Head of caudate nucleus (tissue), 42 donors: ENCODE data around the gene FAM163B.
"Not testable (repeated sequence)": the region's sequence is repeated elsewhere in the genome, so short reads cannot be mapped to it uniquely, and the experiment has no call there.

ENCODE experiments used
- DNase-seq, 42 donors: peaks; one replicate each; pipeline versions ENCODE4 v3.0.0 to v3.0.0-alpha.2; 2020 to 2021; ENCODE audit warnings: mixed read lengths in 7 of 42
- intact Hi-C: fragments of 100-400 bp; cut with DNase I; formaldehyde crosslinking; loops from one replicate; pipeline ENCODE4 v1.15.0; 2022

The FAM163B gene

GRCh38 chr9:133640580-133641395, 31.6 kb upstream of the FAM163B start:
- DNase-seq = no peak
- intact Hi-C loops = no loop called here

- DNase-seq = no peak
- intact Hi-C loops = no loop called here
Observed at GRCh38 chr9:133640160-133640559, 31.0 kb upstream of the FAM163B start.

DNA sequence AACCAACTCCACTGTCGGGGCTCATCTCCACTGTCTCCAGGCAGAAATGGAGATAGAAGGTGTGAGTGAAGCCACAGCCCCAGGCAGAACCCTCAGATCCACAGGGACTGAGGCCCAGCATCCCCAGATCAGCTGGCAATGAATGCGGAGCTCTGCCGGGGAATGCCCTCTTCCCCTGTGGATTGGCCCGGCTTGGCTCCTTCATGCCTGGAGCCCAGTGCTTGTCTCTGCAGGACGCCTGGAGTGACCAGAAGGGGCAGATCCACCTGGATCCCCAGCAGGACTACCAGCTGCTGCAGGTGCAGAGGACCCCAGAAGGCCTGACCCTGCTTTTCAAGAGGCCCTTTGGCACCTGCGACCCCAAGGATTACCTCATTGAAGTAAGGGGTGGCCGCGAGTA, 30.4 kb upstream of the FAM163B start:
- intact Hi-C loops = no loop called here
- no peak for DNase-seq

DNA sequence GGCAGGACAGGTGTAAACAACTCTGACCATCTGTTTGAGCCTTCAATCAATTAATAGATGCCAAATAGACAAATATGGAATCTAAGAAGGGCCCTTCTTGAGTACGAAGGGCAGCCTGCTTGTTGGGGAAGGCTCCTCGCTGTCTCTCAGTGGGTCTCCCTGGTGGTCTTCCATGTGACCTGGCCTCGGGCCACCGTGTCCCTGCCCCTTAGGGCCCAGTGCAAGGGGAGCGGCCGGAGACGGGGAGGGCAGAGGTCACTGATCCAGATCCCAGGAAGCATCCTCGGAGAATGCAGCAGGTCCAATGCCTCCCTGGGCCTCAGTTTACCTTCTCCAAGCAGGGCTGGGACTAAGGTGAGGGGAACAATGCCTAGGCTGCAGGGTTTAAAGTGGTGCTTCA, 29.5 kb upstream of the FAM163B start:
- DNase-seq = no peak
- intact Hi-C loops = no loop called here

GRCh38 chr9:133638076-133638475, 28.9 kb upstream of the FAM163B start:
- DNase-seq = no peak
- intact Hi-C loops = no loop called here

- intact Hi-C loops = no loop called here
- DNase-seq = no peak
Observed at GRCh38 chr9:133637451-133638055, 28.4 kb upstream of the FAM163B start.

DNA sequence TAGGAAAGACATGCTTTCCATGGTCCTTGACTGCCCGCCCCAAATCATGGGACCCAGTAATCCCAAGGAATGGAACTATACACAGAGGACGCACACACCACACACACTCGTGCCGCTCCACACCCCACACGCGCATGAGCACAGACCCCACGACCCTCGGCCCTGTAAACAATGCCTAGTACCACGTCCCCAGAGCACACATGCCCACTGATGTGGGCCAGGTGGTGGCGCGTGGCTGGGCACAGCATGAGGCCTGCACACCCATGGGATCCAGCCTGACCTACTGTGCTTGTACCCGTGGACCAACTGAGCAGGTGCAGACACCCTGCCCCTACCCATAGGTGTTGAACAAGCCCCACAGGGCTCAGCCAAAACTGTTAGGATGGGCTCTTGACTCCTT, 27.7 kb upstream of the FAM163B start:
- no peak for DNase-seq
- intact Hi-C loops = no loop called here

DNA sequence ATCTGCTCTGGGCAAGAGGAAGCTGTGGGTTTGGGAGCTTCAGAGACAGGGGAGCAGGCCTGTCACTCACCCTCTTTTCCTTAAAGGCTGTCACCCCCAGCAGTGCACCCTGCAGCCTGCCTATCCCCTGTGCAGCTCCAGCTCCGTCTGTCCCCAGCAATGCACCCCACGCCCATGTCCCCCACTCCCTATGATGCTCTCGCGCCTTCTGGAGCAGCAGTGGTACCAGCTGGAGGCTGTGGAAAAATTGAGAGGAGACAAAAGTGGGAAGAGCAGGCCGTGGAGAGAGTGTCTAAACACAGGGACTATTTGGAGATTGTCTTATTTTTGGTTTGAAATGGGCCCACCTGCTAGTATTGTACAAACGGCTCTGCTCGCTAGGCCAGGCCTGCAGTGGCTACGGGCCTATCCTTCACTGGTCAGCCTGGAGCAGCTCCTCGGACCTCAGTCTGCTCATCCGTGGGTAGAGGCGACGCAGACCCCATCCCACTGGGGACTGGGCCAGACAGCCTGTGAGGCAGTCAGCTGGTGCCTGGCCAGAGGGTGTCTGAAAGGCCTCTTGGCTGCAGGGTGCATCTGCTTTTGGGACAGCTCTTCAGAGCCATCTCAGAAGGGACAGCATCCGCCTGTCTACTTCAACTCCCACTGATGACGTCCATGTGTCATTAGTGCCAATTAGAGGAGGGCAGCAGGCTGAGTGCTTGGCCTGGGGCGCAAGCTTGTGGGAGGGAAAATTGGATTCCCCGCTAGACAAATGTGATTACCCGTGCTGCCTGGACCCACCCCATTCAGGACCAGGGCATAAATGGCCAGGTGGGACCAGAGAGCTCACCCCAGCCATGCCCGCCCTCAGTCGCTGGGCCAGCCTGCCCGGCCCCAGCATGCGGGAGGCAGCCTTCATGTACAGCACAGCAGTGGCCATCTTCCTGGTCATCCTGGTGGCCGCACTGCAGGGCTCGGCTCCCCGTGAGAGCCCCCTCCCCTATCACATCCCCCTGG, 26.6 kb upstream of the FAM163B start, which contains the start of gene DBH:
TSS of gene DBH (plus strand) at position 831 of the 999 bp plus-strand sequence. CDS start at position 840, 9 bp downstream.
- intact Hi-C loops = no loop called here
- DNase-seq = no peak

DNA sequence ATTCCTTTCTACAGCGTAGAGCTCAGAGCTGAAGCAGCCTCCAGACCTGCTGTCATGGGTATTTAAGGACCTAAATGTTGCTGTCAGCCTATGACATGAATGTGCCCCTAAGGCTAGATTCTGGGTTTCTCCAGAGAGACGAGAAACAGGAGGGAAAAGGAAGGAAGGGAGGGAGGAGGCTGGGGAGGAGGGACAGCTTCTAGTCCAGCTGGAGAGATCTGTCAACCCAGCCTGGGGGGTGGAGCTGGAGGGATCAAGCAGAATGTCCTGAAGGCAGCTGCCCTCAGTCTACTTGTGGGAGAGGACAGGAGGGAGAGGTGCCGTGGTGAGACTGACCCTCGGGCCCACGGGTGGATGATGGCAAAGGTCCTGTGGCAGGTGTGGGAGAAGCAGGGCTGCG, 25.9 kb upstream of the FAM163B start:
- intact Hi-C loops = no loop called here
- DNase-seq = no peak

- no peak for DNase-seq
- intact Hi-C loops = no loop called here
Observed at GRCh38 chr9:133634081-133634691, 25.0 kb upstream of the FAM163B start.

DNA sequence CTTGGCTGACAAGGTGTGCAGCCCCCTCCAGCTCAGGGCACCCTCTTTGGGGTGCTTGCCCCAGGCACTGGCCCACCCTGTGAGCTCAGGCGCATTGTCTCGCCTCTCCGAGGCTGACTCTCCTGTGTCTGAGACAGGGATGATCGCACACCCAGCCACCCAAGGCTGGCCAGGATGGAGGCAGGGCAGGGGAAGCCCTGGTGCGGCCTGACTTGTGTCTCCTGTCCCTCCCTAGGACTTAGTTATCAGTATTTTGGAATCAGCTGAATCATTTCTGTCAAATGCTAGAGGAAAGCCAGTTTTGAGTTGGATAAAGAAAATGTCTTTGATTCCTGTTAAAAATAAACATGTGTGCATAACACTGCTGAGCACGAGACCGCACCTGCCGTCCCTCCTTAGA, 24.5 kb upstream of the FAM163B start:
- no peak for DNase-seq
- intact Hi-C loops = no loop called here

DNA sequence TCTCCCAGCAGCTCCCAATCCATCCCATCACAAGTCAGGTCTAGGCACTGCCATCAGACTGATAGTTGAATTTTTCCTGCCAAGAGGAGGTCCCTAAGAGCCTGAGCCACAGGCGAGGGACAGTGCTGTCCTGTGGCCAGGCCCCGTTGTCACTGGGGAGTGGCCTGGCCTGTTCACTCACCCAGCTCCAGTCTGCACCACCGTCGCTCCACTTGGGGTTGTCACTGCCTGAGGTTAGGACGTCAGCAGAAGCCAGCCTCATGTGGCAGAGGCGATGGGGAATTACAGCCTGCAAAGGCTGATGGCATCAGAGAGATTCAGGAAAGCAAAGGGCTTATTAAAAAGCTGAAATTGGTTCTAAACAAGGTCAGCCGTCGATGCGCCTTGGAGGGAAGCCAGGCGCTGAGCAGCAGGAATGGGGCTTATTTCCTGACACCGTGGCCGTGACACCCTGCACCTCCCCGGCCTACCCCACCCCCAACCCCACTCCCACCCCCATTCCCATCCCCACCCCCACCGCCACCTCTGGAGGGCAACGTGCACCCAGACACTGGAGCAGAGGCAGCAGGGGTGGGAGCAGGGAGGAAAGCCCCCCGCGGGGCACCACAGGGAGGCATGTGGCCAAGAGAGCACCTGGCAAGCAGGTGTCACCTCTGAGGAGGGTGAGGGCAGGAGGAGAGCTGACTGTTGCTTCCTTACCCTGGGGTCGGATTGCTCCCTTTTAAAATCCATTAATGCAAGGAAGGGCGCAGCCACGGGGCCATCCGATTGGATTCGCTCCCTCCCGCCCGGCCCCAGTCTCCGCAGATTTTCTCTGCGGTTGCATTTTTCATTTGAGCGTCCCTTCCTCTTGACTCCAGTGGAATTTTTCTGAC, 23.9 kb upstream of the FAM163B start:
- no peak for DNase-seq
- intact Hi-C loops = no loop called here

- intact Hi-C loops = no loop called here
- DNase-seq = no peak
Observed at GRCh38 chr9:133631111-133631510, 21.9 kb upstream of the FAM163B start.

DNA sequence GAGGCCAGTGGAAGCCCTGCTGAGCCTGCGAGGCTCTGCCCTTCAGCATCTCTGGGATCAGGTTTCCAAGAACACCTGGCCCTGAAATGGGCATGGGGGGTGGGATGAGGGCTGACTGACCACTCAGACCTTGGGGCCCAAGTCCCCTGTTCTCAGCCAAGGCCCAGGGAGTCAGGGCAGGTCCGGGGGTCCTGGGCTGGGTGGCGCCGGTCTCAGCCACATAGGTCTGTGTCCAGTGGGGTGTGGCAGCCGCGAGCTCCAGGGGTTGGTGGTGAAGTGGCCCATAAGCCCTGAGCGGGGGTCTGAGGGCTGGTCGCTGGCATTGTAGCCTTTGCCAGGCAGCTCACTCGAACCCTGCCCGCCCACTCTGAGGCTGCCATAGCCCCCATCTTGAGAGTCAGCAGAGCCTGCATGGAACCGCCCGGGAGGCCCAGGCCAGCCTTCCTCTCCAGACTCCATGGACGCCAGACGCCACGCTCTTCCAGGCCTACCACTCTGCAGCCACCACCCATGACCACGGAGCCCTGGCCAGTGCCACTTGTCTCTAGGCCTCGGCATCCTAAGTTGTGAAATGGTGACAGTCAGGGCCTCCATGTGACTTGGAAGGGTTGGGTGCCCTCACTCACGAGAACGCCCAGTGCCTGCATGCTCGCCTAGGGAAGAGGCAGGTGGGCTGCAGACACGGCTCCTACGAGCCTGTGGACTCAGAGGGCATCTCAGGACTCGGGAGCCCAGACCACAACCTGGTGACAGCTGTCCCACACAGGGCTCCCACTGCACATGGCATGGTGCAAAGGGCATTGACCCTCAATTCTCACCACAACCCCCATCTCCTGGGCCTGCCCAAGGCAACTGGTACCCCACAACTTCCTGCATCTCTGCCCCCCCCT, 20.3 kb upstream of the FAM163B start:
- intact Hi-C loops = no loop called here
- no peak for DNase-seq

DNA sequence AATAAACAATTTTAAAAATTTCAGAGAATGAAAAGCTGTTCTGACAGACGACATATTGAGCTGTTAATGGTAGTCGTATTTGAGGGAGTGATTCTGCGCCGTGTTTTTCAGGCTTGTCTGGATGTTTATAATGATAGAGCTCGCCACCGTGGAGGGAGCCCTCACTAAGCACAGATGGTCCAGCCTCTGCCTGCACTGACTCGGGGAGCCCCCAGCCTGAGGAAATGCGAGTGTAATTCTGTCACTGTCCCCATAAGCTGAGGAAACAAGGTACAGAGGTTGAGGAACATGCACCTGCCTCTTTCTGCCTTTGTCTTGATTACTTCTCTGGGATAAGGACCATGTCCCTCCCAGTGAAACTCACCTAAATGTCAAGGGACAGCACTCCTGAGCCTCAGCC, 19.6 kb upstream of the FAM163B start:
- intact Hi-C loops = no loop called here
- no peak for DNase-seq

GRCh38 chr9:133627341-133627740, 18.2 kb upstream of the FAM163B start:
- intact Hi-C loops = no loop called here
- DNase-seq = no peak

GRCh38 chr9:133626008-133626407, 16.8 kb upstream of the FAM163B start:
- intact Hi-C loops, DNase-seq: not testable (repeated sequence)
